Raji (cell line): Measurements from ENCODE around the gene CLIC4.

Experiments
- POLR2A ChIP-seq: IDR thresholded peaks from 2 replicates; pipeline ENCODE4 v1.6.1; 2011; ENCODE audit warnings: low read depth, low read length, control low read depth; ENCODE audit not compliant: insufficient read depth

Gene CLIC4

DNA sequence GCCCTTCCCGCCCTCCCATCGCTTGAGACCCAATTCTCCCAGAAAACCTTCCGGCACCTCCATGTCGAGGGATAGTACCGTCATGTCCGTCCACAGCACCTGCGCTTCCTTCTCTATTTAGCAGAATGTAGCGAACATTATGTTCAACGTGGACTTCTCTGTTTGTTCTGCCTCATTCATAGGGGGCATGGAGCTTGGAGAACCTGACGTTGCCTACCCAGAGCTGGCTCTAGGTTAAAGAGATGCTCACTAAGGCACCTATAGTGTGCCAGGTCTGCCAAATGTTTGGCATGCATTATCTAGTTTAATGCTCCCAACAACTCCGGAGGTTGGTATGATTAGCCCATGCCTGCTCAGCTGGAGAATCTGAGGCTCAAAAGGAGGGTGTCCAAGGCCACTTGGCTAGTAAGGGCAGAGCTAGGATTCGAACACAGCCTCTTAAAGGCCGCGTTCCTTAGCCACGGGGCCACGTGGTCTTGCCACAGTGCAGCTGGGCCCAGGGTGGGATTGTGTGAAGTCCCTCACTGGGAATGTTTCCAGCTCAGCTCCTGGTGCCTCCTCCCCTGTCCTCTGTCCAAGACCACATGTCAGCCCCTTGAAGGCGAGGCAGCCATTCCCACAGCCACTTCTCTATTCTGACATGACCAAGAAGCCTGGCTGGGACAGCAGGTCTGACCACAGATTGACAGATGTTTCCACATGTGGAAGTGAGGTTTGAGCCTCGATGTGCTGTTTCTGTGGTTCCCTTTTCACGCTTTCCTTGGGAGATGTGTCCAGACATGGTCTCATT is 127.0 kb downstream of the CLIC4 start:
- TF ChIP-seq POLR2A = no peak

GRCh38 chr1:24873148-24873547 is 127.9 kb downstream of the CLIC4 start:
- TF ChIP-seq POLR2A = no peak

- no peak for TF ChIP-seq POLR2A
Measured at GRCh38 chr1:24874056-24874455, 128.8 kb downstream of the CLIC4 start.

DNA sequence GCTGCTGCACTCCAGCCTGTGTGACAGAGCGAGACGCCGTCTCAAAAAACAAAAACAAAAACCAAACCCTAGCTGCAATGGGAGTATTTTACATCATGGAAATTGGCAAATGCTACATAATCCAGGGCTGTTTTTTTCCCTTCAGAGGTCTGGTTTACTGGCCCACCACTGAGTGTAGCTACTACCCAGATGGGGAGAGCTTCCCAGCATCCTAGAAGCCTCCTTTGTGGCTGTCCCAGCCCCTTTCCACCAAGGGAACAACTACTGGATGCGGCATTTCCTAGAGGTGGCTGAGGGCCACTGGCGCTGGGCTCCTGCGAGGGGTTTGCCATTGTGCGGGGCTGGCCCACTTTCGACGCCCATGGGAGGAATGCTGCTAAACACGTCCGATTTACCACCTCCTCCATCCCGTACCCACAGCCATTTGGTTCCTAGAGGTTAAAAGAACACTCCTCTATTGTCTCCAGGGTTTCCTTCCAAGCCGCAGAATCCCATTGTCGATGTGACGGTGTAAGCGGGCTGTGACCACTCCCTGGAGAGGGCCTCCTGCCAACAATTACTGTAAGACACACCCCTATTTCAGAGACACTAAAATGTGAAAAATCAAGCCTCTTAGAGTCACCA is 129.5 kb downstream of the CLIC4 start:
- TF ChIP-seq POLR2A = no peak

DNA sequence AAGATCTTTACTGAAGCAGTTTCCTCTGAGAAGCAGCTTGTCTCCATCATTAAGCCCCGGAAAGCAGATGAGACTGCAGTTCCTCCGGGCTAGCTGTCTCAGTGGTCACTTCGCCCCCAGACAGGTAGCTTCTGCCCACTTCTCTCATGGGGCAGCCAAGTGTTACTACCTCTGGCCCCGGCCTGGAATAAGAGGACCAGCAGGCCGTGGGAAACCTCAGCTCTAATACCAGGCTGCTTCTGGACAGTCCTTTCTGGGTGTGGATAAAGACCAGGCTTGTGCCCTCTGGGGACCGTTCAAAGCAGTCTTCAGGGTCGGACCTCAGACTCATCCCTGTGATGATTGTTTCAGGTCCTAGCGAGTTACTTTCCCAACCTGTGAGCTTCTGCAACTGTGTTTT is 130.0 kb downstream of the CLIC4 start:
- TF ChIP-seq POLR2A = no peak

DNA sequence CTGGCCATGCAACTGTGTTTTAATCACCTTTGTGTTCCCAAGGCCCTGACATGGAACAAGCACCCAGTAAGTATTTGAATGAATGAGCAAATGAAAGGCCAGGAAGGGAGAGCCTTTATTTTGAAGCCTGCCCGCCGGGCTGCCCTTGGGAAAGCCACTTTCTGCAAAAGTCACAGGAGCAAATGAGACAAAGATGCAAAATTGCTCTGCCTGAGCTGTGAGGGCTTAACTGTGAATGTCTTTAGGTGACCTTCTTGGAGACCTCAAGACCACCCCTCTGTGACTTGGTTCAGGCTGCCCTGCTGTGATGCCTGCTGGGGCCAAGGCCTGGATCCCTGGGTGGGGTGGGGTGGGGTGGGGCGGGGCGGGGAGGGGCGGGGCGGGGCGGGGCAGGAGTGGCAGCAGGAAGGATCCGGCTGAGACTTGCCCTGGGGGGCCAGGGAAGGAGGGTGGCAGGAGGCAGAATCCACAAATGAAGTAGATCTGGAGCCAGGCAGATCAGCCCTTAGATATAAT is 130.8 kb downstream of the CLIC4 start:
- no peak for TF ChIP-seq POLR2A

DNA sequence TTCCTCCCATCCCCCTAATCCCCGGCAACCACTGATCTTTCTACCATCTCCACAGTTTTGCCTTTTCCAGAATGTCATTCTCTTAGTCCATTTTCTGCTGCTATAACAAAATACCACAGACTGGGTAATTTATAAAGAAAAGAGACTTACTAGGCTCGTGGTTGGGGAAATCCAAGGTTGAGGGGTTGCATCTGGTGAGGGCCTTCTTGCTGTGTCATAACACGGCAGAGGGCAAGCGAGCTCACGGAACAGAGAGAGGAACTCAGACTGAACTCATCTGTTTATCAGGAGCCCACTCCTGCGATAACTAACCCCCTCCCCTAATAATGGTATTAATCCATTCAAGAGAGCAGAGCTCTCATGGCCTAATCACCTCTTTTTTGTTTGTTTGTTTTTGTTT is 132.8 kb downstream of the CLIC4 start:
- no peak for TF ChIP-seq POLR2A

DNA sequence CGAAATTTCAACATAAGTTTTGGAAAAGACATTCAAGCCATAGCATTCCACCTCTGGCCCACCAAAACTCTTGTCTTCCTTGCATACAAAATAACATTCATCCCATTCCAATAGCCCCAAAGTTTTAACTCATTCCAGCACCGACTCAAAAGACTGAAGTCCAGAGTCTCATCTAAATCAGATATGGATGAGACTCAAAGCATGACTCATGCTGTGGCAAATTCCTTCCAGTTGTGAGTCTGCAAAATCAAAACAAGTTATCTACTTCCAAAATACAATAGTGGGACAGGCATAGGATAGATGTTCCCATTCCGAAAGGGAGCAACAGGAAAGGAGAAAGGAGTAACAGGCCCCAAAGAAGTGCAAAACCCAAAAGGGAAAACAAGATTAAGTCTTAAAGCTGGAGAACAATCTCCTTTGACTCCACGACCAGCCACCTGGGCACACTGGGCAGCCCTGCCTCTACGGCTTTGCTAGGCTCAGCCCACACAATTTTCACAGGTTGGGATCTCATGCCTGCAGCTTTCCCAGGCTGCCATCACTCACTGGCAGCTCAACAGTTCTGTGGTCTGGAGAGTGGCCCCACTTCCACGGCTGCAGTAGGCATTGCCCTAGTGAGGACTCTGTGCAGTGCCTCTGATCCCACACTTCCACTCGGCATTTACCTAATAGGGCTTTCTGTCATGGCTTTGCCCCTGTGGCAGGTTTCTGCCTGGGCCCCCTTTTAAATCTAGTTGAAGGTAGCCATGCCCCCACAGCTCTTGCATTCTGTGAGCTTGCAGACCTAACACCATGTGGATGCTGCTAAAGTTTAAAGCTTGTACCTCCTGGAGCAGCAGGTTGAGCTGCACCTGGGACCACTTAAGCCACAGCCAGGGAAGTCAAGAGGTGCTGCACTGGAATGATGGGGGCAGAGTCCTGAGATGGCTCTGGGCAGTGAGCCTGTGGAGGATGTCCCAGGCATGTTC is 133.8 kb downstream of the CLIC4 start:
- TF ChIP-seq POLR2A = no peak

DNA sequence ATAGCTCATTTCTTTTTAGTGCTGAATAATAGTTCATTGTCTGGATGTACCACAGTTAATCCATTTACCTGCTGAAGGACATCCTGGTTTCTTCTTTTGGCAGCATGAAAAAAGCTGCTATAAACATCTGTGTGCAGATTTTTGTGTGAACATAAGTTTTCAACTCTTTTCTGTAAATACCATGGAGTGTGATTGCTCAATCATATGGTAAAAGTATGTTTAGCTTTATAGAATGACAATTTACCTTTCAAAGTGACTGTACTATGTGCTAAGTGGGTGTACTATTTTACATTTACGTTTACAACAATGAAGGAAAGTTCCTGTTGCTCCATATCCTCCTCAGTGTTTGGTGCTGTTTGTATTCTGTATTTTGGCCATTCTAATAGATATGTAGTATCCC is 135.8 kb downstream of the CLIC4 start:
- no peak for TF ChIP-seq POLR2A

DNA sequence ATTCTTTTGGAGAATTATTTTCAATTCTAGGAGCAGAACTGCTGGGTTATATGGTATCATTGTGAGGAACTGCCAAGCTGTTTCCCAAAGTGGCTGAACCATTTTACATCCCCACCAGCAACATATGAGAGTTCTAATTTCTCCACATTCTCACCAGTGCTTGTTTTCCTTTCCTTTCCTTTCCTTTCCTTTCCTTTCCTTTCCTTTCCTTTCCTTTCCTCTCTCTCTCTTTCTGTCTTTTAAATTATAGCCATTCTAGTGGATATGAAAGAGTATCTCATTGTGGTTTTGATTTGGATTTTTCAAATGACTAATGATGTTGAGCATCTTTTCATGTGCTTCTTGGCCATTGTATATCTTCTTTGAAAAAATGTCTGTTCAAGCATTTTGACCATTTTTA is 139.5 kb downstream of the CLIC4 start:
- no peak for TF ChIP-seq POLR2A

DNA sequence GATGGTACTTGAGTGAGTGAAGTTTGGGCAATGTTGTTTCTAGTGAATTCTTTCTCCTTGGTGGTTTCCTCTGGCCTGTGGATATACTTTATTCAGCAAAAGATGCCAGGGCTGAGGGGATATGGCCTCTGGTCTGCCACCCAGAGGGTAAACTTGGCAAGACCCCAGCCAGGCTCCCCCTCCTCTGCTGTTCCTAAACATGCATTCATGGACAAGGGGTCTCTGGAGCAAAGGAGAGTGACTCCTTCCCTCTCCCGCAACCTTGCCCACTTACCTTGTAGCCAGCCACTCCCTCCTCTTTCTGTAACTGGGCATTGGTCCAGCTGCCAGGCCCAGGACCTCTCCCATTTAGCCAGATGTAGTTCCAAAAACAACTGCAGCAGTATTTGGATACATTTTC is 141.0 kb downstream of the CLIC4 start:
- TF ChIP-seq POLR2A = no peak

GRCh38 chr1:24888061-24888970 is 143.1 kb downstream of the CLIC4 start:
- TF ChIP-seq POLR2A = no peak

- TF ChIP-seq POLR2A = no peak
Measured at GRCh38 chr1:24888971-24889676, 143.9 kb downstream of the CLIC4 start.

DNA sequence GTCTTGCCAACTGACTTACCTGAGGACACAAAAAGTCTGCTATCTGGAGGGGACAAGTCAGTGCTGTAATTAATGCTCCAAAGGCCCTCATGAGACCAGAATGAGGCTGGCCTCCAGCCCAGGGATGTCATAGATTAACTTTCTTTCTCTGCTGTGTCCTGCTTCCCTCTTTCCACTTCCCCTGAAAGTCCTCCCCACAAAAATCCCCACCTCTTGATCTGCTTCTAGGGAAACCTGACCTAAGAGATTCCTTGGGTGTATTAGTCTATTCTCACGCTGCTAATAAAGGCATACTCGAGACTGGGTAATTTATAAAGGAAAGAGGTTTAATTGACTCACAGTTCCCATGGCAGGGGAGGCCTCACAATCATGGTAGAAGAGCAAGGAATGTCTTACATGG is 145.6 kb downstream of the CLIC4 start:
- no peak for TF ChIP-seq POLR2A
